GM23338 (cell line): ENCODE results near the gene SMOC1. TPM values are rescaled to one million over a fixed set of nuclear protein-coding genes. Genes with fewer than 3 reads are reported as not detected.

Experiments
- ATAC-seq: fragments of 200-7000 bp; cut with Tn5 transposase; 3 replicates; pipeline ENCODE4 v1.9.1; 2020
- DNase-seq: peaks from one replicate; pipeline ENCODE4 v3.0.0-alpha.2; 2015; ENCODE audit warnings: low spot score
- H2AFZ ChIP-seq: fragments of 200-600 bp; sonication (generic); 2 replicates; pipeline ENCODE4 v1.8.0; 2016; ENCODE audit warnings: antibody characterized with exemption, mild to moderate bottlenecking, moderate library complexity
- H3F3A ChIP-seq: fragments of 200-600 bp; sonication (generic); replicated peaks from 2 replicates; pipeline ENCODE4 v1.8.0; 2017; ENCODE audit warnings: antibody characterized with exemption, mixed run types, low read depth
- H3K27ac ChIP-seq: fragments of 200-600 bp; sonication (generic); 2 replicates; pipeline ENCODE4 v1.6.1; 2016; ENCODE audit warnings: low read depth
- H3K27me3 ChIP-seq: fragments of 200-600 bp; sonication (generic); 2 replicates; pipeline ENCODE4 v1.8.0; 2016; ENCODE audit warnings: mild to moderate bottlenecking, mixed run types, moderate library complexity; ENCODE audit not compliant: insufficient read depth
- H3K36me3 ChIP-seq: fragments of 200-600 bp; sonication (generic); 2 replicates; pipeline ENCODE4 v1.8.0; 2016; ENCODE audit warnings: mild to moderate bottlenecking; ENCODE audit not compliant: insufficient read depth
- H3K4me1 ChIP-seq: fragments of 200-600 bp; sonication (generic); 2 replicates; pipeline ENCODE4 v1.8.0; 2016; ENCODE audit warnings: mild to moderate bottlenecking, moderate library complexity; ENCODE audit not compliant: insufficient read depth
- H3K4me2 ChIP-seq: fragments of 200-600 bp; sonication (generic); 2 replicates; pipeline ENCODE4 v1.7.1; 2017; ENCODE audit warnings: mixed run types
- H3K4me3 ChIP-seq: fragments of 200-600 bp; sonication (generic); 2 replicates; pipeline ENCODE4 v1.6.1; 2016; ENCODE audit warnings: mixed run types
- H3K79me2 ChIP-seq: fragments of 200-600 bp; sonication (generic); replicated peaks from 2 replicates; pipeline ENCODE4 v1.8.0; 2017; ENCODE audit warnings: mild to moderate bottlenecking; ENCODE audit not compliant: insufficient read depth
- H3K9me2 ChIP-seq: fragments of 200-600 bp; sonication (generic); 2 replicates; pipeline ENCODE4 v1.8.0; 2017; ENCODE audit not compliant: insufficient read depth
- H4K20me1 ChIP-seq: fragments of 200-600 bp; sonication (generic); replicated peaks from 2 replicates; pipeline ENCODE4 v1.8.0; 2017; ENCODE audit warnings: mild to moderate bottlenecking; ENCODE audit not compliant: insufficient read depth
- H3K27ac Mint-ChIP-seq: 2 replicates; pipeline ENCODE4 v1.8.0; 2020; ENCODE audit warnings: inconsistent platforms, mild to moderate bottlenecking, moderate library complexity, mixed read lengths
- H3K27me3 Mint-ChIP-seq: 3 replicates; pipeline ENCODE4 v1.8.0; 2022; ENCODE audit warnings: low read depth, mild to moderate bottlenecking, moderate library complexity, mixed read lengths, inconsistent platforms; ENCODE audit not compliant: insufficient read depth, poor library complexity
- H3K36me3 Mint-ChIP-seq: 3 replicates; pipeline ENCODE4 v1.8.0; 2021; ENCODE audit warnings: low read depth, mild to moderate bottlenecking, inconsistent platforms, moderate library complexity, mixed read lengths
- H3K4me1 Mint-ChIP-seq: 3 replicates; pipeline ENCODE4 v1.8.0; 2020; ENCODE audit warnings: mild to moderate bottlenecking, inconsistent platforms, mixed read lengths
- H3K4me3 Mint-ChIP-seq: 3 replicates; pipeline ENCODE4 v1.8.0; 2021; ENCODE audit warnings: moderate library complexity, mild to moderate bottlenecking, inconsistent platforms, mixed read lengths
- H3K9me3 Mint-ChIP-seq: 3 replicates; pipeline ENCODE4 v1.8.0; 2020; ENCODE audit warnings: moderate library complexity, mild to moderate bottlenecking, inconsistent platforms, mixed read lengths
- ETS1 ChIP-seq: IDR thresholded peaks from 2 replicates; pipeline ENCODE4 v1.6.1; 2016; ENCODE audit warnings: antibody characterized with exemption
- EZH2 ChIP-seq: fragments of 200-600 bp; sonication (generic); IDR thresholded peaks from one replicate; pipeline ENCODE4 v1.8.0; 2017; ENCODE audit warnings: antibody characterized with exemption, mild to moderate bottlenecking, low read depth; ENCODE audit not compliant: unreplicated experiment
- EZH2phosphoT487 ChIP-seq: fragments of 200-600 bp; sonication (generic); IDR thresholded peaks from one replicate; pipeline ENCODE4 v1.8.1; 2018; ENCODE audit warnings: antibody characterized with exemption; ENCODE audit not compliant: unreplicated experiment
- JUNB ChIP-seq: IDR thresholded peaks from one replicate; pipeline ENCODE4 v1.6.1; 2016; ENCODE audit warnings: antibody characterized with exemption; ENCODE audit not compliant: unreplicated experiment
- NANOG ChIP-seq: IDR thresholded peaks from 2 replicates; pipeline ENCODE4 v1.6.1; 2016; ENCODE audit warnings: antibody characterized with exemption, borderline replicate concordance
- POLR2AphosphoS5 ChIP-seq: IDR thresholded peaks from 2 replicates; pipeline ENCODE4 v1.6.1; 2016; ENCODE audit warnings: antibody characterized with exemption, low read depth
- ZNF114 ChIP-seq: fragments of 250-450 bp; sonication (Bioruptor Pico); IDR thresholded peaks from 2 replicates; pipeline ENCODE4 v1.5.0; 2020; ENCODE audit warnings: mild to moderate bottlenecking, moderate library complexity
- ZNF331 ChIP-seq: fragments of 250-450 bp; sonication (Bioruptor Pico); IDR thresholded peaks from 2 replicates; pipeline ENCODE4 v1.5.0; 2020; ENCODE audit warnings: low read depth, mild to moderate bottlenecking, moderate library complexity
- polyA plus RNA-seq: library from polyadenylated mRNA; unstranded; fragments of >200 nt; fragmentation: Nextera tagmentation; extraction: Ambion mirVana; gene quantifications from 2 replicates; pipeline ENCODE4 v1.2.1, GENCODE V29; 2016
- total RNA-seq: library from RNA; depleted of rRNA; stranded (reverse); fragments of >200 nt; shearing (Covaris generic); gene quantifications from 2 replicates; pipeline ENCODE4 v1.2.3, GENCODE V29; 2014
- TF ChIP-seq, protein P1 (sequence below): fragments of 250-450 bp; sonication (Bioruptor Pico); IDR thresholded peaks from 2 replicates; pipeline ENCODE4 v1.5.0; 2020; ENCODE audit warnings: mild to moderate bottlenecking, moderate library complexity

Gene SMOC1
- total and polyA plus RNA-seq, 2 experiments from 2014 or later: 0.79 to 1.6 TPM

GRCh38 chr14:69941768-69942742 is 62.8 kb downstream of the SMOC1 start:
- no peaks in the 10 kb centered on the region for H3K4me1 Mint-ChIP-seq
- Histone ChIP-seq H3K4me1 (no peaks in the 10 kb centered on the region), H3K36me3 (no peaks in the 10 kb centered on the region), H3K79me2 (no peaks in the 10 kb centered on the region), H3K4me2 (no peak overlapping the region), H3K27me3 (no peaks in the 10 kb centered on the region), H3F3A (no peaks in the 10 kb centered on the region), H3K4me3 (no peak overlapping the region), H4K20me1 (no peaks in the 10 kb centered on the region), H3K27ac (no peak overlapping the region), H2AFZ (no peak overlapping the region), H3K9me2 (no peaks in the 10 kb centered on the region)
- H3K27ac Mint-ChIP-seq: no peak overlapping the region
- H3K4me3 Mint-ChIP-seq: no peak overlapping the region
- H3K27me3 Mint-ChIP-seq: peaks cover 3% of the 10 kb centered on the region
- ATAC-seq: no peak
- DNase-seq: no peak
- TF ChIP-seq ZNF114 (no peak), NANOG (no peak), EZH2 (no peak), EZH2phosphoT487 (no peak), ZNF331 (CRISPR knock-in tag) (no peak), ETS1 (no peak), POLR2AphosphoS5 (no peak), JUNB (no peak)
- TF ChIP-seq, protein P1, sequence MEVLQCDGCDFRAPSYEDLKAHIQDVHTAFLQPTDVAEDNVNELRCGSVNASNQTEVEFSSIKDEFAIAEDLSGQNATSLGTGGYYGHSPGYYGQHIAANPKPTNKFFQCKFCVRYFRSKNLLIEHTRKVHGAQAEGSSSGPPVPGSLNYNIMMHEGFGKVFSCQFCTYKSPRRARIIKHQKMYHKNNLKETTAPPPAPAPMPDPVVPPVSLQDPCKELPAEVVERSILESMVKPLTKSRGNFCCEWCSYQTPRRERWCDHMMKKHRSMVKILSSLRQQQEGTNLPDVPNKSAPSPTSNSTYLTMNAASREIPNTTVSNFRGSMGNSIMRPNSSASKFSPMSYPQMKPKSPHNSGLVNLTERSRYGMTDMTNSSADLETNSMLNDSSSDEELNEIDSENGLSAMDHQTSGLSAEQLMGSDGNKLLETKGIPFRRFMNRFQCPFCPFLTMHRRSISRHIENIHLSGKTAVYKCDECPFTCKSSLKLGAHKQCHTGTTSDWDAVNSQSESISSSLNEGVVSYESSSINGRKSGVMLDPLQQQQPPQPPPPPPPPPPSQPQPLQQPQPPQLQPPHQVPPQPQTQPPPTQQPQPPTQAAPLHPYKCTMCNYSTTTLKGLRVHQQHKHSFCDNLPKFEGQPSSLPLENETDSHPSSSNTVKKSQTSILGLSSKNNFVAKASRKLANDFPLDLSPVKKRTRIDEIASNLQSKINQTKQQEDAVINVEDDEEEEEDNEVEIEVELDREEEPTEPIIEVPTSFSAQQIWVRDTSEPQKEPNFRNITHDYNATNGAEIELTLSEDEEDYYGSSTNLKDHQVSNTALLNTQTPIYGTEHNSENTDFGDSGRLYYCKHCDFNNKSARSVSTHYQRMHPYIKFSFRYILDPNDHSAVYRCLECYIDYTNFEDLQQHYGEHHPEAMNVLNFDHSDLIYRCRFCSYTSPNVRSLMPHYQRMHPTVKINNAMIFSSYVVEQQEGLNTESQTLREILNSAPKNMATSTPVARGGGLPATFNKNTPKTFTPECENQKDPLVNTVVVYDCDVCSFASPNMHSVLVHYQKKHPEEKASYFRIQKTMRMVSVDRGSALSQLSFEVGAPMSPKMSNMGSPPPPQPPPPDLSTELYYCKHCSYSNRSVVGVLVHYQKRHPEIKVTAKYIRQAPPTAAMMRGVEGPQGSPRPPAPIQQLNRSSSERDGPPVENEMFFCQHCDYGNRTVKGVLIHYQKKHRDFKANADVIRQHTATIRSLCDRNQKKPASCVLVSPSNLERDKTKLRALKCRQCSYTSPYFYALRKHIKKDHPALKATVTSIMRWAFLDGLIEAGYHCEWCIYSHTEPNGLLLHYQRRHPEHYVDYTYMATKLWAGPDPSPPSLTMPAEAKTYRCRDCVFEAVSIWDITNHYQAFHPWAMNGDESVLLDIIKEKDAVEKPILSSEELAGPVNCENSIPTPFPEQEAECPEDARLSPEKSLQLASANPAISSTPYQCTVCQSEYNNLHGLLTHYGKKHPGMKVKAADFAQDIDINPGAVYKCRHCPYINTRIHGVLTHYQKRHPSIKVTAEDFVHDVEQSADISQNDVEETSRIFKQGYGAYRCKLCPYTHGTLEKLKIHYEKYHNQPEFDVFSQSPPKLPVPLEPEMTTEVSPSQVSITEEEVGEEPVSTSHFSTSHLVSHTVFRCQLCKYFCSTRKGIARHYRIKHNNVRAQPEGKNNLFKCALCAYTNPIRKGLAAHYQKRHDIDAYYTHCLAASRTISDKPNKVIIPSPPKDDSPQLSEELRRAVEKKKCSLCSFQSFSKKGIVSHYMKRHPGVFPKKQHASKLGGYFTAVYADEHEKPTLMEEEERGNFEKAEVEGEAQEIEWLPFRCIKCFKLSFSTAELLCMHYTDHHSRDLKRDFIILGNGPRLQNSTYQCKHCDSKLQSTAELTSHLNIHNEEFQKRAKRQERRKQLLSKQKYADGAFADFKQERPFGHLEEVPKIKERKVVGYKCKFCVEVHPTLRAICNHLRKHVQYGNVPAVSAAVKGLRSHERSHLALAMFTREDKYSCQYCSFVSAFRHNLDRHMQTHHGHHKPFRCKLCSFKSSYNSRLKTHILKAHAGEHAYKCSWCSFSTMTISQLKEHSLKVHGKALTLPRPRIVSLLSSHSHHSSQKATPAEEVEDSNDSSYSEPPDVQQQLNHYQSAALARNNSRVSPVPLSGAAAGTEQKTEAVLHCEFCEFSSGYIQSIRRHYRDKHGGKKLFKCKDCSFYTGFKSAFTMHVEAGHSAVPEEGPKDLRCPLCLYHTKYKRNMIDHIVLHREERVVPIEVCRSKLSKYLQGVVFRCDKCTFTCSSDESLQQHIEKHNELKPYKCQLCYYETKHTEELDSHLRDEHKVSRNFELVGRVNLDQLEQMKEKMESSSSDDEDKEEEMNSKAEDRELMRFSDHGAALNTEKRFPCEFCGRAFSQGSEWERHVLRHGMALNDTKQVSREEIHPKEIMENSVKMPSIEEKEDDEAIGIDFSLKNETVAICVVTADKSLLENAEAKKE (CRISPR knock-in tag): no peak
- no peaks in the 10 kb centered on the region; the same call in 2 of the 3 replicates for H3K36me3 Mint-ChIP-seq
- peaks cover 10% of the 10 kb centered on the region; the same call in 2 of the 3 replicates for H3K9me3 Mint-ChIP-seq
